NCI-H524 (cell line): Measurements from ENCODE around the gene S1PR4.
"Not testable (repeated sequence)": the region's sequence is repeated elsewhere in the genome, so short reads cannot be mapped to it uniquely, and the experiment has no call there.

Experiments used
- DNase-seq, 2 experiments: peaks; one replicate each; lab custom pipeline; 2025; lab: John Stamatoyannopoulos, UW

Gene S1PR4

DNA sequence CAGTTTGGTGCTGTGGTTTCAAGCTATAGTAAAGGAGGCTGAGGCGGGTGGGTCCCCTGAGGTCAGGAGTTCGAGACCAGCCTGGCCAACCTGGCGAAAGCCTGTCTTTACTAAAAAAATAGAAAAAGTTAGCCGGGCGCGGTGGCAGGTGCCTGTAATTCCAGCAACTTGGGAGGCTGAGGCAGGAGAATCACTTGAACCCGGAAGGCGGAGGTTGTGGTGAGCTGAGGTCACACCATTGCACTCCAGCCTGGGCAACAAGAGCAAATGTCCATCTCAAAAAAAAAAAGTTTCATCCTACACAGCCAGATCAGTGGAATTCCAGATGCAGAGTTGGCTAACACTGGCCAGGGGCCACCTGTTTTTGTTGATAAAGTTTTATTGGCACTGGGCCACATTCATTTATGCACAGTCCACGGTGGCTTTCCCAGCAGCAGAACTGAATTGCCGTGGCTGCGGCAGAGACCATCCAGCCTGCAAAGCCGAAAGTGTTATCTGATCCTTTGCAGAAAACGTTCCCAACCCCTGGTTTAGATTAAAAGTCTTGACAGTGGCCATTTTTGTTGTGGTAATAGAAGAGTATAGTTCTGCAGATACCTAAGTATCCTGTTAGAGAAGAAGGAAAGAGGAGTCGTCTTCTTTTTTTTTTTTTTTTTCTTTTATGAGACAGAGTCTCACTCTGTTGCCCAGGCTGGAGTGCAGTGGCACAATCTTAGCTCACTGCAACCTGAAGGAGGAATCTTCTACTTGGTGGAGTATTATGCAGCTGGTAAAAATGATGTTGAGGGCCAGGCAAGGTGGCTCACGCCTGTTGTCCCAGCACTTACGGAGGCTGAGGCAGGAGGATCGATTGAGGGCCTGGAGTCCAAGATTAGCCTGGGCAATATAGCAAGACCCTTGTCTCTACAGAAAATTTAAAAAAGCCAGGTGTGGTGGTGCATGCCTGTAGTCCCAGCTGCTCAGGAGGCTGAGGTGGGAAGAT is 15.8 kb downstream of the S1PR4 start:
- DNase-seq: no peak

DNA sequence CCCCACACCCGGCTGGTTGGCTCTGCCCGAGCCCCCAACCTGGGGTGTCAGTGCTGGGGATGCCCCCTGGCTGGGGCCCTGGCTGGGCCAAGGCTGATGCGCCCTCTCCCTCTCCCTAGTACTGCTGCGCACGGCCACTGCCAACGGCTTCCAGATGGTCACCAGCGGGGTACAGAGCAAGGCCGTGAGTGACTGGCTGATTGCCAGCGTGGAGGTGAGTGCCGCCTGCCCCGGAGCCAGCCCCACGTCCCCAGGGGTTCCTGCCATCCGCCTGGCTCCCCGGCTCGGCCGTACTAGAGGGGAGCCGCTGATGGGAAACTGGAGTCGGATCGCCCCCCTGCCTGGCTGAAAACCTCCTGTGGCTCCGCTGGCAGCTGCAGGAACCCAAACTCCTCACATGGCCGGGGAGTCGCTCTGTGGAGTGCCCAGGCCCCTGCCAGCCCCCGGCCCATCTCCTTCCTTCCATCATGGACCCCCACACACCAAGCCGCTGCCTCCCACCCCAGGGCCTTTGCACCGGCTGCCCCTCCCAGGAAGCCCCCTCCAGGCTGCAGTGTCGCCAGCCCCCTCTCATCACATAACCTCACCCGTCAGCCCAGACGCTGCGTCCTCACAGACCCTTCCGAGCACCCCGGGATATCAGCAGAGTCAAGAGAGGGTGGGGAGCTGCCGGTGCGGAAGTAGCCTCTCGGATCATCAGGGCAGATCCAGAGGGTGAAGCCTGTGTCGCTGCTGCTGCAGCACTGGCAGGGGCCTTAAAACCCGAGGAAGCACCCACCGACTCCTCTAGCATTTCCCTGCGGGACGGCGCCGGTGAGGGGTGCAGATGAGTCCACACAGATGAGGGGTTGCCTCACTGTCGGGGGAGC is 17.7 kb downstream of the S1PR4 start:
- DNase-seq: peak; percentile 64 to 74

DNA sequence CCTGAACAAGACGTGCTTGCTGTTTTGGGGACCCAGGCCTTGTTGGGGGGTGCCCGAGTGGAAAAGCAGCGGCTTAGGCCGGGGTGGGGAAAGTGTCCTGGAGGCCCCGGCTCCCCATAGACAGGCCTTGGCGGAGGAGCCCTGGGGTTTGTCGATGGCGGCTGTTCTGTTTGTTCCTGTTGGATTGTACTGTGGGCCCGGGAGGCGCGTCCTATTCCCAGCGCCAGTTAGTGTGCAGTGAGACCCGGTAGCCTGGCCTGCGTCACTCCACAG is 18.3 kb downstream of the S1PR4 start:
- DNase-seq: no peak

DNA sequence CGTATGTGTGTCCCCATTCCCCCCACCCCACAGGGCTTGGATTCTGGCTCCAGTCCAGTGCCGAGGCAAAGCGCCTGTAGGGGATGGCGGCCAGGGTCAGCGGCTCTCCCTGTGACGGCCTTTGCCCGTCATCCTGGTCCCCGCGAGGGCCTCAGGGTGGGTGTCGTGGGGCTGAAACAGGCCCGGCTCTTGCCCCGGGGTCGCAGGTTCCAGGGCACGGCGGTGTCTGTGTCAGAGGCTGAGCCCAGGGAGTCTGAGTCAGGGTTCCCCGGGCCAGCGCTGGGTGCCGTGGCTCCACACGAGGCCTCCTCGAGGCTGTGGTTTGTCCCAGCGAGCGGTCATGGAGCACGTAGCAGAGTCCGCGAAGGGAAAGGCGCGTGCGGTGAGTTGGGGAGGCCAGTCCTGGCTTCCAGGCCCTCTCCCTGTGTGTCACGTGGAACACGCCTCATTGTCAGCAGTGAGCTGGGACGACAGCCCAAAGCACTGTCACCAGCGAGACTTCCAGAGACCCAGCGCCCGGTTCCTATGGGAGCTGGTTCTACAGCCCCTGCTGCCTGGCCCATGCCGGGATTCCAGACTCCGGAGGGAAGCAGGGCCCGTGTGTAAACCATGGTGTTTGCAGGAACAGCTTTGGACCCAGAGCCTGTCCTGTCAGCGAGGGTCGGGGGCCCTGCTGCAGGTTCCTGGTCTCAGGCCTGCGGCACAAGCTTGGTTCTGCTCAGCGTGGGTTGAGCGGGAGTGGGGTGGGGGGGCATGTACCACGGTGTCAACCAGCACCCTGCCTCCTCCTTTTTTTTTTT is 20.5 kb downstream of the S1PR4 start:
- no peak for DNase-seq

DNA sequence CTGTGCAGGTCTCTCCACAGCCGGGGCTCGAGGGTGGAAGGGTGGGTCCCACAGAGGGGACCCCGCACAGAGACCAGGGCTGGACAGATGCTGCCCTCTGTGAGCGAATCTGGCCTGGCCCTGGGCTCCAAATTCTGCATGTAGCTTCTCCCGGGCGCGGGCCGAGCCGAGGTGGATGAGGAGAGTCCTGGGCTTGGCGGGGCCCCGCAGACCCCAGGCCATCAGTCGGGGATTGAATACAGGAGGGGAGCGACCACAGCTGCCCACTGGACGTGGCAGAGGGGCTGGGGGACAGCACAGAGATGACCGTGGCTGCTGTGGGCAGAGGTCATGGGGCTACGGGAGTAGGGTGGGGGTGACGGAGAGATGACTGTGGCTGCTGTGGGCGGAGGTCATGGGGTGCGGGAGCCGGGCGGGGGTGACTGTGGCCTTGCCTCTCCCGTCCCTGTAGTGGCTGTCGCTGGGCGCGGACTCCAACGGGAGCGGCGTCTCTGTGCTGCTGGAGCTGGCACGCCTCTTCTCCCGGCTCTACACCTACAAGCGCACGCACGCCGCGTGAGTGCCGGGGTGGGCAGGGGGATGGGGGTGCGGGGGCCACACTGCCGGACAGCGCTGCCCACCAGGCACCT is 22.6 kb downstream of the S1PR4 start:
- no peak for DNase-seq

DNA sequence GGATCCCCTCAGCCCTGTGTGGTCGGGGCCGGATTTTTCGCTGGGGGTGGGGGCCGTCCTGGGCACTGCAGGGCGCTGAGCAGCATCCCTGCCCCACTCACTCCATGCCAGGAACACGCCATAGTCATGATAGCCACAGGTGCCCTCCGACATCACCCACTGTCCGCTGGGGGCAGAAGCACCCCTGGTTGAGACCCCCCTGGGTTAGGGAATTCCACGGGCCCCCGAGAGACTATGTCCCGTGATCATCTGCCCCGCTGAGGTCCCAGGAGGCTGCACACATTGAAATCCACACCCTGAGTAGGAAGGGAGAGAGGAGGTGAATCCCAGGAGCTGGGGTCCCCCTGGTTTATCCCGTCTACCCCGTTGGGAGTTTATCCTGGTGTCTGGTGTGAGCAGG is 23.3 kb downstream of the S1PR4 start:
- no peak for DNase-seq

DNA sequence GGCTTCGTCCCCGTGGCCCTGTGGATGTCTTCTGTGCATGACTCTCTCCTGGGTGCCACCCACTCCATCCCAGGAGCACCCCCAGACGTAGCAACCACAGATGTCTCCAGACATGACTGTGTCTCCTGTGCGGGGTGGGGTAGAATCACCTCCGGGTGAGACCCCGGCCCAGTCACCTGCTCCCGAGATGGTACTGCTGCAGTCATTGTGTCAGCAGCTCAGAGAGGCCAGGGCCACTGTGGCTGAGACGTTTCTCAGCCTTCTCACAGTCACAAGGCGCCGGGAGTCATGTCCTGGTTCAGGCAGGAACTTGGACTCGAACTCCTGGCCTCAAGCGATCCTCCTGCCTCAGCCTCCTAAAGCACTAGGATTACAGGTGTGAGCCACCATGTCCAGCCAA is 23.8 kb downstream of the S1PR4 start:
- no peak for DNase-seq

DNA sequence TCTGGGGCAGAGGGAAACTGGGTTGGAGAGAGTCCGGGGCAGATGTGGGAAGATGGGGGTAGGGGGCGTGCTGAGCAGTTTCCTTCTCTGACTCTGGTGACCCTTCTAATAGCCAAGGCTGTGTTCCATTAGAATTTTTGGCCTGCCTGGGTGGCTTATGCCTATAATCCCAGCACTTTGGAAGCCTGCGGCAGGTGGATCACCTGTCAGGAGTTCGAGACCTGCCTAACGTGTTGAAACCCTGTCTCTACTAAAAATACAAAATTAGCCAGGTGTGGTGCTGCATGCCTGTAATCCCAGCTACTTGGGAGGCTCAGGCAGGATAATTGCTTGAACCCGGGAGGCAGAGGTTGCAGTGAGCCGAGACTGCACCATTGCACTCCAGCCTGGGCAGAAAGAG is 24.3 kb downstream of the S1PR4 start:
- not testable (repeated sequence) for DNase-seq

DNA sequence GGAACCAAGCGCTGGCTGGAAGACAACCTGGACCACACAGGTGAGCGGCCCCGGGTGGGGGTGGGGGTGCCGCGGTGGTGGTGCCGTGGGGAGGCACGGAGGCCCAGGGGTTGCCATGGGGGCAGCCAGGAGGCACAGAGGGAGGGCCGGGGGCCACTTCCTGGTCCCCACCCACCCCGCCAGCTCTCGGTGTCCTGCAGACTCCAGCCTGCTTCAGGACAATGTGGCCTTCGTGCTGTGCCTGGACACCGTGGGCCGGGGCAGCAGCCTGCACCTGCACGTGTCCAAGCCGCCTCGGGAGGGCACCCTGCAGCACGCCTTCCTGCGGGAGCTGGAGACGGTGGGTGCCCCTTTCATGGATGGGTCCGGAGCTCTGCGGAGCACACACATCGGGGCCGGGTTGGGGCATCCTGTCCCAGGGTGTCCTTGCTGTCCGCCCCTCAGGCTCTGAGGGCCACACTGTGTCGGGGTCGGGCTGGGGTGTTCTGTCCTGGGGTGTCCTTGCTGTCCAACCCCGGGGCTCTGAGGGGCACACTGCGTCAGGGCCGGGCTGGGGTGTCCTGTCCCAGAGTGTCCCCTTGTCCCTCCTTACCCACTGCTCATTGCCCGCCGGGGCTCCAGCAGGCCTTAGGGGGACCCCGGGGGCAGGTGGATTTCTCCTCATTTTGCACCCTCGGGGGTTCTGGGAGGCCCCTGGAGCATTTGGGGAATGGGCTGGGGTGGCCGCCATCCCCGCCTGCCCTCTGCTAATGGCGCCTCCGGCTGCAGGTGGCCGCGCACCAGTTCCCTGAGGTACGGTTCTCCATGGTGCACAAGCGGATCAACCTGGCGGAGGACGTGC is 25.5 kb downstream of the S1PR4 start:
- no peak for DNase-seq

DNA sequence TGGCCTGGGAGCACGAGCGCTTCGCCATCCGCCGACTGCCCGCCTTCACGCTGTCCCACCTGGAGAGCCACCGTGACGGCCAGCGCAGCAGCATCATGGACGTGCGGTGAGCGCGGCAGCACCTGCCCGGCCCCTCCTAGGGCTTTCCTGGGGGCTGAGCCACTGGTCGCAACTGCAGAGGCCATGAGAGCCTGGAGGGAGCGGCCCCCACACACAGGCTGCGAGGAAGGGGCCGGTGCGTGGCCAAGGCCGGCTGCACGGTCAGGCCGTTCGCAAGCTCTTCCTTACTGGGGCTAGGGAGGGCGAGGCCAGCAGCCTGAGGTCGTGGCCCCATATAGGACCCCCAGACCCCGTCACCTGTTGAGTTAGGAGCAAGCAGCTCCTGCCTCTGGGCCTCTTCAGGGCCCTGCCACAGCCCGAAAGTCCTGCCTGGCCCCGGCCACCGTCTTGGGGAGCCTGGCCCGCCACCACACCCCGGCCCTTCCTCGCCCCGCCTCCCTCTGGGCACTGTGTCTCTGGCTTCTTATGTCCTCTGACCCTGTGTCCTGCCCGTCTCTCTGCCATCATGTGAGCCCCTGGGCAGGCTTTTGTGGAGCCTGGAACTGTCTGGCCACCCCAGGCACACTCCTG is 26.2 kb downstream of the S1PR4 start:
- no peak for DNase-seq

DNA sequence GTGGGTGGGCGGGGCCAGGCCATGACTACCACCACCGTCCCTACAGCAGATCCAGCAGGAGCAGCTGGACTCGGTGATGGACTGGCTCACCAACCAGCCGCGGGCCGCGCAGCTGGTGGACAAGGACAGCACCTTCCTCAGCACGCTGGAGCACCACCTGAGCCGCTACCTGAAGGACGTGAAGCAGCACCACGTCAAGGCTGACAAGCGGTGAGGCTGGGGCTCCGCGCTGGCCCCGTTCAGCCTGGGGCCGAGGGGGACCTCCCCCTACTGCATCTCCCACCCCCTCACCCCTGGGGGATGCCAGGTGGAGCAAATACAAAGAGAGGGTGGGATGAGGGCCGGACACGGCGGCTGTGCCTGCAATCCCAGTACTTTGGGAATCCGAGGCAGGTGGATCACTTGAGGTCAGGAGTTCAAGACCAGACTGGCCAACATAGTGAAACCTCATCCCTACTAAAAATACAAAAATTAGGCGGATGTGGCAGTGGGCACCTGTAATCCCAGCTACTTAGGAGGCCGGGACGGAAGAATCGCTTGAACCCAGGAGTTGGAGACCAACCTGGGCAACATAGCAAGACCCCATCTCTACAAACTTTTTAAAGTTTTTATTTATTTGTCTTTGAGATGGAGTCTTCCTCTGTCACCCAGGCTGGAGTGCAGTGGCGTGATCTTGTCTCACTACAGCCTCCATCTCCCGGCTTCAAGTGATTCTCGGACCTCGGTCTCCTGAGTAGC is 27.8 kb downstream of the S1PR4 start:
- DNase-seq: no peak

DNA sequence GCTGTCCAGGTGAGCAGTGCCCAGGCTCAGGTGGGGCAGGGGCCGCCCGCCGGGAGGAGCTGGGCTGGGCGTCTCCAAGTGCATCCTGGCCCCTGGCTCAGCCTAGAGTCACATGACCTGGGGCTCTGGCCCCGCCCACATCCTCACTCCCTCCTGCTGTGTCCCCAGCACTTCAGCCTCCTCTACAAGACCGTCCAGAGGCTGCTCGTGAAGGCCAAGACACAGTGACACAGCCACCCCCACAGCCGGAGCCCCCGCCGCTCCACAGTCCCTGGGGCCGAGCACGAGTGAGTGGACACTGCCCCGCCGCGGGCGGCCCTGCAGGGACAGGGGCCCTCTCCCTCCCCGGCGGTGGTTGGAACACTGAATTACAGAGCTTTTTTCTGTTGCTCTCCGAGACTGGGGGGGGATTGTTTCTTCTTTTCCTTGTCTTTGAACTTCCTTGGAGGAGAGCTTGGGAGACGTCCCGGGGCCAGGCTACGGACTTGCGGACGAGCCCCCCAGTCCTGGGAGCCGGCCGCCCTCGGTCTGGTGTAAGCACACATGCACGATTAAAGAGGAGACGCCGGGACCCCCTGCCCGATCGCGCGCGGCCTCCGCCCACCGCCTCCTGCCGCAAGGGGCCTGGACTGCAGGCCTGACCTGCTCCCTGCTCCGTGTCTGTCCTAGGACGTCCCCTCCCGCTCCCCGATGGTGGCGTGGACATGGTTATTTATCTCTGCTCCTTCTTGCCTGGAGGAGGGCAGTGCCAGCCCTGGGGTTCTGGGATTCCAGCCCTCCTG is 29.1 kb downstream of the S1PR4 start:
- no peak for DNase-seq

DNA sequence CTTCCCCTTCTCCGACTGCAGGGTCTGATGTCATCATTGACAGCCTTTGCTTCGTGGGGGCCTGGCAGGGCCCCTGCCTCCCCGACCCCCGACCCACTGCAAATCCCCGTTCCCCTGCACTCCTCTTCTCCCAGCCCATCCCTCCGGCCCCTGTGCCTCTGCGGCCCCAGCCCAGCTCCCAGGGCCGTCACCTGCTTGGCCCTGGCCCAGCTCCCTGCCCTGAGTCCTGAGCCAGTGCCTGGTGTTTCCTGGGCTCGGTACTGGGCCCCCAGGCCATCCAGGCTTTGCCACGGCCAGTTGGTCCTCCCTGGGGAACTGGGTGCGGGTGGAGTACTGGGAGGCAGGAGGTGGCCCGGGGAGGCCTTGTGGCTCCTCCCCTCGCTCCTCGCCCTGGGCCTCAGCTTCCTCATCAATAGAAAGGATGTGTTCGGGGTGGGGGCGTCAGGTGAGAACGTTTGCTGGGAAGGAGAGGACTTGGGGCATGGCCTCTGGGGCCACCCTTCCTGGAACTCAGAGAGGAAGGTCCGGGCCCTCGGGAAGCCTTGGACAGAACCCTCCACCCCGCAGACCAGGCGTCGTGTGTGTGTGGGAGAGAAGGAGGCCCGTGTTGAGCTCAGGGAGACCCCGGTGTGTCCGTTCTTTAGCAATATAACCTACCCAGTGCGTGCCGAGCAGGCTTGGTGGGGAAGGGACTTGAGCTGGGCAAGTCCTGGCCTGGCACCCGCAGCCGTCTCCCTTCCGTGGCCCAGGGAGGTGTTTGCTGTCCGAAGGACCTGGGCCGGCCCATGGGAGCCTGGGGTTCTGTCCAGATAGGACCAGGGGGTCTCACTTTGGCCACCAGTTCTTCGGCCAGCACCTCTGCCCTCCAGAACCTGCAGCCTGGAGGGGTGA is 30.0 kb downstream of the S1PR4 start:
- no peak for DNase-seq

DNA sequence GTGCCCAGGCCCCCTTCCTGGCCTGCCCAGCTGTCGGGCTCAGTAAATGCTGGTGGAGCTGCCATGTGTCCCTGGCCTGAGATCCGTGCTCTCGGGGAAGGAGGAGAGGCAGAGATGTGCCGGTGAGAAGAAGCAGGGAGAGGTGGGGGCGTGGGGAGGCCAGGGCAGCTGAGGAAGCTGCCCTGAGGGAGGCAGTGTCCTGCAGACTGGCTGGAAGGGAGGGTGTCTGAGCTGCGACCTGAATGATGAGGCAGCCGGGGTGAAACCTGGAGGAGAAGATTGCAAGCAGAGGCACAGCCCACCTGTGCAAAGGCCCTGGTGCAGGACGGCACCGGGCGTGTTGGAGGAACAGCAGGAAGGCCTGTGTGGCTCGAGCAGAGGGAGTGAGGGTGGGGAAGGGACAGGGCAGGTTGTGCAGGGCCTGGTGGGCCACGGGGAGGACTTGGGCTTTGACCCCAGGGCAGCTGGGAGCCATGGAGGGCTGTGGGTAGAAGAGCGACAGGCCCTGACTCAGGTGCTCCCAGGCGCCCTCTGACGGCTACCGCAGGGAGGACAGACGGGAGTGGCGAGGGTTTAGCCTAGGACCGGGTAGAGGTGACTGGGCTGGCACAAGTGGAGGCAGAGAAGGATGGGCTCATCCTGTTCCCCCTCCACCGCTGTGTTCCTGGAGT is 31.9 kb downstream of the S1PR4 start:
- DNase-seq: peak in 1 of 2 experiments; percentile 52

DNA sequence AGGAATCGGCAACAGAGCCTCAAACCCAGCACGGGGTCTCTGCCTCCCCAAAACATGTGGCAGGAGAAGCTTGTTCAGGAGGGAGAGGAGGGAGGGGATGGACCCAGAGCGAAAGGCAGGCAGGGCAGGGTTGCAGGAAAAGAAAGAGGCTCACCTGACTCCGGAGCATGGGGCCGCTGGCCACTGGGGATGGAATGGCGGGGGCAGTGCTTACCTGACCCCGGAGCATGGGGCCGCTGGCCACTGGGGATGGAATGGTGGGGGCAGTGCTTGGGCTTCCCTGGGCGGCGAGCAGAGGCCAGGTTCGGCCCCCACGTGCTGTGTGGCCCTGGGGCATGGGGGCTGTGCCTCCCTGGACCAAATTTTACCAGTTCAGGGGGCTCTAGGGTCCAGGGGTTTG is 32.6 kb downstream of the S1PR4 start:
- no peak for DNase-seq

DNA sequence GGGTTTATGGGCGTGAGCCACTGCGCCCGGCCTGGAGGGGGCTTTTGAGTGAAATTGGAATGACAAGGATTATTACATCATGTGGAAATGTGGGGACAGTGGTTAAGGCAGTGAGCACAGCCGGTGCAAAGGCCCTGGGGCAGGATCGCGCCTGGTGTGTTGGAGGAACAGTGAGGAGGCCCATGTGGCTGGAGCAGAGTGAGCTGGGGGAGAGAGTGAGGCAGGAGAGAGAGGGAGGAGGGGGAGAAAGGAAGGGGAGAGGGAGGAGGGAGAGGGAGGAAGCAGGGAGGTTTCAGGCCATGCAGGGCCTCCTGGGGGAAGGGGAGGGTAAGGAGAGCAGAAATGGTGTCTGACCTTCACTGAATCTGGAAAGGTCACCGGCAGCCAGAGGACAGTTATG is 34.6 kb downstream of the S1PR4 start:
- DNase-seq: no peak

DNA sequence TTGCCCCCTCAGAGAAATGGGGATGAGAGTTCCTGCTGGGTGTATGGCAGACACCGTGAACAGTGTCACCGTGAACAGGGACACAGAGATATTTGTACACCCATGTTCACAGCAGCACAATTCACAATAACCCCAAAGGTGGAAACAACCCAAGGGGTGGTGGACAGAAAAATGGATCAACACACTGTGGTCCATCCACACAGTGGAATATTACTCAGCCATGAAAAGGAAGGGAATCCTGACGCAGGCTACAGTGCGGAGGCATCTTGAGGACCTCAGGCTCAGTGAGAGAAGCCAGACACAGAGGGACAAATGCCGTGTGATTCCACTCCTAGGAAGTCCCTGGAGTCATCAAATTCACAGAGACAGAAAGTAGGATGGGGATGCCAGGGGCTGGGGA is 38.3 kb downstream of the S1PR4 start:
- DNase-seq: no peak
